K562 (cell line): ENCODE data around the gene UBE2QL1. TPM values are rescaled to one million over a fixed set of nuclear protein-coding genes. Genes with fewer than 3 reads are reported as not detected.

ENCODE experiments used
- ATAC-seq: fragments of 200-7000 bp; cut with Tn5 transposase; 3 replicates; pipeline ENCODE4 v1.9.1; 2020; ENCODE audit warnings: moderate library complexity
- BruUV-seq: library from RNA; stranded (reverse); fragments of 400-500 nt; replicated peaks from 2 replicates; lab custom pipeline; 2021; lab: Mats Ljungman, UMichigan
- CTCF ChIA-PET: fragments of 300-600 bp; formaldehyde crosslinking; extraction: SDS; loops from one replicate; lab custom pipeline; 2021; ENCODE audit warnings: low intra/inter-chr PET ratio; lab: Yijun Ruan, JAX
- POLR2A ChIA-PET: fragments of 300-600, 350-650 bp; sonication (Branson Sonifier 250); formaldehyde crosslinking; extraction: SDS; loops from one replicate; lab custom pipeline; 2021; ENCODE audit warnings: antibody characterized with exemption, inconsistent platforms; lab: Yijun Ruan, JAX
- DNase-seq, 4 experiments: peaks; one replicate each; pipeline versions ENCODE4 v3.0.0 to v3.0.0-alpha.2; 2011 to 2018; ENCODE audit warnings: low spot score in 3 of 4, mixed read lengths in 3 of 4; ENCODE audit errors: extremely low read depth in 1 of 4
- FAIRE-seq: peaks from 2 replicates; lab custom pipeline; 2011; peaks lifted over from hg19 to GRCh38; lab: Jason Lieb, UNC
- H2AFZ ChIP-seq: 2 replicates; pipeline ENCODE4 v1.6.0; 2011; ENCODE audit warnings: low read depth, low read length, control low read depth, inconsistent platforms
- H3K27ac ChIP-seq: fragments of 200-600 bp; 3 replicates; pipeline ENCODE4 v1.8.0; 2011; ENCODE audit warnings: low read depth, mild to moderate bottlenecking, control low read depth, inconsistent platforms, low read length, moderate library complexity, mixed read lengths; ENCODE audit errors: extremely low read depth
- H3K27me3 ChIP-seq, 2 experiments: fragments of 300-600 bp in 1 of 2; 2 replicates in 1 of 2; 3 replicates in 1 of 2; pipeline versions ENCODE4 v1.6.0 to v1.8.0; 2011; ENCODE audit warnings: inconsistent platforms in 2 of 2, low read length in 2 of 2, mild to moderate bottlenecking in 1 of 2, mixed read lengths in 1 of 2, moderate library complexity in 1 of 2; ENCODE audit not compliant: control insufficient read depth in 2 of 2, insufficient read depth in 2 of 2
- H3K36me3 ChIP-seq: fragments of 300-600 bp; 3 replicates; pipeline ENCODE4 v1.8.0; 2011; ENCODE audit warnings: mild to moderate bottlenecking, low read length, inconsistent platforms; ENCODE audit not compliant: control insufficient read depth, insufficient read depth
- H3K4me1 ChIP-seq, 2 experiments: fragments of 200-600 bp in 1 of 2; replicated peaks in 1 of 2; 2 replicates in 1 of 2; 3 replicates in 1 of 2; pipeline versions ENCODE4 v1.5.1 to v1.8.0; 2011; ENCODE audit warnings: inconsistent platforms in 2 of 2, low read length in 2 of 2, mild to moderate bottlenecking in 1 of 2, mixed read lengths in 1 of 2, moderate library complexity in 1 of 2; ENCODE audit not compliant: control insufficient read depth in 2 of 2, insufficient read depth in 2 of 2
- H3K4me2 ChIP-seq: 2 replicates; pipeline ENCODE4 v1.6.1; 2011; ENCODE audit warnings: low read length, control low read depth, inconsistent platforms, mixed read lengths; ENCODE audit not compliant: insufficient read depth
- H3K4me3 ChIP-seq: fragments of 200-600 bp; sonication (generic), shearing (Covaris generic); 2 replicates; pipeline ENCODE4 v1.5.1; 2016; ENCODE audit warnings: control low read depth, inconsistent platforms
- H3K79me2 ChIP-seq: fragments of 200-600 bp; 3 replicates; pipeline ENCODE4 v1.8.0; 2011; ENCODE audit warnings: low read length, inconsistent platforms; ENCODE audit not compliant: control insufficient read depth, insufficient read depth
- H3K9ac ChIP-seq, 2 experiments: 2 replicates each; pipeline versions ENCODE4 v1.6.0 to v1.6.1; 2011; ENCODE audit warnings: low read depth in 2 of 2, low read length in 2 of 2, control low read depth in 1 of 2, inconsistent platforms in 1 of 2, mild to moderate bottlenecking in 1 of 2, mixed read lengths in 1 of 2; ENCODE audit not compliant: insufficient read depth in 1 of 2
- H3K9me1 ChIP-seq: one replicate; pipeline ENCODE4 v1.6.0; 2011; ENCODE audit warnings: inconsistent platforms, mild to moderate bottlenecking, low read length, moderate library complexity; ENCODE audit not compliant: control insufficient read depth, insufficient read depth
- H3K9me3 ChIP-seq: replicated peaks from 2 replicates; pipeline ENCODE4 v1.5.1; 2011; ENCODE audit warnings: low read depth, low read length, inconsistent platforms; ENCODE audit not compliant: control insufficient read depth, insufficient read depth
- H4K20me1 ChIP-seq: replicated peaks from 2 replicates; pipeline ENCODE4 v1.6.1; 2011; ENCODE audit warnings: low read length, inconsistent platforms, mixed read lengths; ENCODE audit not compliant: control insufficient read depth, insufficient read depth
- CHCHD3 ChIP-seq: fragments of 250-450 bp; sonication (Bioruptor Pico); IDR thresholded peaks from 2 replicates; pipeline ENCODE4 v2.1.2; 2022; ENCODE audit warnings: mild to moderate bottlenecking
- CHD1 ChIP-seq: fragments of 200-600 bp; sonication (generic); IDR thresholded peaks from one replicate; pipeline ENCODE4 v1.6.1; 2012; ENCODE audit warnings: mild to moderate bottlenecking, moderate library complexity, low read length, inconsistent platforms
- NBN ChIP-seq: fragments of 450-650 bp; IDR thresholded peaks from 2 replicates; pipeline ENCODE4 v1.6.1; 2016; ENCODE audit warnings: low read depth, mild to moderate bottlenecking
- ZNF589 ChIP-seq: fragments of 200-800 bp; sonication (Bioruptor generic); IDR thresholded peaks from 2 replicates; pipeline ENCODE4 v1.6.1; 2016; ENCODE audit warnings: low read depth, missing genetic modification characterization, missing compliant biosample characterization
- WGBS: fragments of 100-300 bp; shearing (Covaris generic); methylation state at CpG from one replicate; pipeline ENCODE4 v1.1.6; 2016; ENCODE audit warnings: low coverage, mixed read lengths; ENCODE audit not compliant: insufficient coverage; ENCODE audit errors: missing lambda C conversion rate; 5-methylcytosine and 5-hydroxymethylcytosine counted together
- in situ Hi-C: fragments of 300-500 bp; cut with MboI; formaldehyde crosslinking; loops from 4 replicates; pipeline ENCODE4 v1.15.0; 2018; ENCODE audit warnings: inconsistent platforms, mixed read lengths
- intact Hi-C: fragments of 100-400 bp; cut with micrococcal nuclease; formaldehyde crosslinking; loops from 2 replicates; pipeline ENCODE4 v1.14.2; 2022
- polyA plus RNA-seq, 8 experiments: library from polyadenylated mRNA; depleted of rRNA in 4 of 8; stranded (reverse) in 5 of 8; unstranded in 3 of 8; fragments of >200 nt; fragmentation: Nextera tagmentation in 2 of 8; fragmentation: Illumina TruSeq in 1 of 8; extraction: Ambion mirVana in 2 of 8; extraction: Trizol in 1 of 8; gene quantifications; 2 replicates each; pipeline versions ENCODE4 v1.2.1 to v1.2.3, GENCODE V29; 2011 to 2014; ENCODE audit warnings: inconsistent platforms in 1 of 8, missing spikeins in 1 of 8
- total RNA-seq, 7 experiments: library from RNA; depleted of rRNA in 6 of 7; stranded (reverse); fragments of >200 nt in 6 of 7; fragmentation: Illumina TruSeq in 2 of 7; extraction: Trizol in 2 of 7; gene quantifications; 2 replicates each; pipeline versions ENCODE4 v1.2.1 to v1.2.3, GENCODE V29; 2011 to 2021; ENCODE audit warnings: low replicate concordance in 1 of 7
- TF ChIP-seq, protein P1 (sequence below): fragments of 450-650 bp; IDR thresholded peaks from 2 replicates; pipeline ENCODE4 v1.6.1; 2017; ENCODE audit warnings: antibody characterized with exemption, mild to moderate bottlenecking

The UBE2QL1 gene
- total and polyA plus RNA-seq, 9 of the 15 experiments (the other 6 are each of a cell fraction or from before 2014, with no cell fraction given): not detected

DNA sequence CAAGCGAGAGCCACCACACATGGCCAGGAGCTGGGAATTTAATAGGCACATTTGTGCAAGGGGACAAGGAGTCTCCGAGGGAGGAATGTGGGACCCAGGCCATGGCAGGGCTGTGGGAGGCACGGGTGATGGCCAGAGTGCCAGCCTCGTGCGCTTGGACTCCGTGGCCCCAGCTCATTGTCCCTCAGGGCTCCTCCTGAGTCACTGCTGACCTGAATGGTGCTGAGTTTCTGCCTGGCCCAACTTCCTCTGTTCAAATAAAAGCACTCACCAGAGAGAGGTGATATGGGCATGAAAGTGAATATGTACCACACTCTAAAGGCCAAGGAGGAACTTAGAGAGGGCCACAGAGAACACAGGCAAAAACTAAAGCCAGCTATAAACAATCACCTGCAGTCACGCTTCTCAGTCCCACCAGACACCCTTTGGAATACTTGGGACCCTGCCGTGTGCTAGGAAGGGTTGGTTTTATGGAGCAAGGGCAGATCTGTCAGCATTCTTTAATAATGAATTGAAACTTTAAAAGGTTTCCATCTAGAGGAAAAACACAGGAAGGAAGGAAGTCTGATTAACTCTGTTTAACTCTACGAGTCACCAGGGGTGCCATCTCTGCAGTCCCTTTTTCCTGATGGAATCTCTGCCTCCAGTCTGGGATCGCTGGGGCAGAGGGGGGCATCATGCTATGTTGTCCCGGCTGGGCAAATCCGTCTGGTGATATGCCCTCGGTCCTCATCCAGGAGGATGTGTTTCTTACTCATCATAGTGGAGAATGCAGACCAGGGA lies 25.1 kb upstream of the UBE2QL1 start:
- Histone ChIP-seq H3K79me2 (no peaks in the 10 kb centered on the region), H3K27ac (no peak overlapping the region), H3K4me2 (no peak overlapping the region), H3K4me3 (no peak overlapping the region), H3K9ac (no peak overlapping the region), H4K20me1 (0 out of 2 replicates have a peak, but pooled peaks cover 5% of the 10 kb centered on the region), H3K9me1 (no peaks in the 10 kb centered on the region), H3K4me1 (no peaks in the 10 kb centered on the region), H2AFZ (no peak overlapping the region), H3K27me3 (peaks cover 37 to 59% of the 10 kb centered on the region in 2 experiments), H3K9me3 (no peaks in the 10 kb centered on the region), H3K36me3 (no peaks in the 10 kb centered on the region)
- BruUV-seq: no TSS peak
- ATAC-seq (no peak; the same call in 2 of the 3 replicates), FAIRE-seq (no peak), DNase-seq (no peak)
- WGBS: 1% methylated on average over 13 of the region's 13 CpGs
- POLR2A ChIA-PET: interaction anchor here (1.1 to 1.7 kb wide), 2 partner anchors 8 to 10 kb away, joined by 4 to 5 read pairs; no protein-coding TSS in a partner anchor
- CTCF ChIA-PET: no interaction called here
- intact Hi-C loops: no loop called here
- TF ChIP-seq CHD1: no peak
- no peak for TF ChIP-seq CHCHD3 (CRISPR knock-in tag)
- no peak for TF ChIP-seq ZNF589 (CRISPR knock-in tag)
- TF ChIP-seq NBN: no peak
- TF ChIP-seq, protein P1, sequence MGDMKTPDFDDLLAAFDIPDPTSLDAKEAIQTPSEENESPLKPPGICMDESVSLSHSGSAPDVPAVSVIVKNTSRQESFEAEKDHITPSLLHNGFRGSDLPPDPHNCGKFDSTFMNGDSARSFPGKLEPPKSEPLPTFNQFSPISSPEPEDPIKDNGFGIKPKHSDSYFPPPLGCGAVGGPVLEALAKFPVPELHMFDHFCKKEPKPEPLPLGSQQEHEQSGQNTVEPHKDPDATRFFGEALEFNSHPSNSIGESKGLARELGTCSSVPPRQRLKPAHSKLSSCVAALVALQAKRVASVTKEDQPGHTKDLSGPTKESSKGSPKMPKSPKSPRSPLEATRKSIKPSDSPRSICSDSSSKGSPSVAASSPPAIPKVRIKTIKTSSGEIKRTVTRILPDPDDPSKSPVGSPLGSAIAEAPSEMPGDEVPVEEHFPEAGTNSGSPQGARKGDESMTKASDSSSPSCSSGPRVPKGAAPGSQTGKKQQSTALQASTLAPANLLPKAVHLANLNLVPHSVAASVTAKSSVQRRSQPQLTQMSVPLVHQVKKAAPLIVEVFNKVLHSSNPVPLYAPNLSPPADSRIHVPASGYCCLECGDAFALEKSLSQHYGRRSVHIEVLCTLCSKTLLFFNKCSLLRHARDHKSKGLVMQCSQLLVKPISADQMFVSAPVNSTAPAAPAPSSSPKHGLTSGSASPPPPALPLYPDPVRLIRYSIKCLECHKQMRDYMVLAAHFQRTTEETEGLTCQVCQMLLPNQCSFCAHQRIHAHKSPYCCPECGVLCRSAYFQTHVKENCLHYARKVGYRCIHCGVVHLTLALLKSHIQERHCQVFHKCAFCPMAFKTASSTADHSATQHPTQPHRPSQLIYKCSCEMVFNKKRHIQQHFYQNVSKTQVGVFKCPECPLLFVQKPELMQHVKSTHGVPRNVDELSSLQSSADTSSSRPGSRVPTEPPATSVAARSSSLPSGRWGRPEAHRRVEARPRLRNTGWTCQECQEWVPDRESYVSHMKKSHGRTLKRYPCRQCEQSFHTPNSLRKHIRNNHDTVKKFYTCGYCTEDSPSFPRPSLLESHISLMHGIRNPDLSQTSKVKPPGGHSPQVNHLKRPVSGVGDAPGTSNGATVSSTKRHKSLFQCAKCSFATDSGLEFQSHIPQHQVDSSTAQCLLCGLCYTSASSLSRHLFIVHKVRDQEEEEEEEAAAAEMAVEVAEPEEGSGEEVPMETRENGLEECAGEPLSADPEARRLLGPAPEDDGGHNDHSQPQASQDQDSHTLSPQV: no peak
- in situ Hi-C loops: no loop called here
